IPS DF 19.7 (cell line): ENCODE results near the gene ACP4.
"Not testable (repeated sequence)": the region's sequence is repeated elsewhere in the genome, so short reads cannot be mapped to it uniquely, and the experiment has no call there.

Source experiments
- DNase-seq: peaks from one replicate; pipeline ENCODE4 v3.0.0-alpha.2; 2013; ENCODE audit warnings: low read depth, low spot score

The ACP4 gene

DNA sequence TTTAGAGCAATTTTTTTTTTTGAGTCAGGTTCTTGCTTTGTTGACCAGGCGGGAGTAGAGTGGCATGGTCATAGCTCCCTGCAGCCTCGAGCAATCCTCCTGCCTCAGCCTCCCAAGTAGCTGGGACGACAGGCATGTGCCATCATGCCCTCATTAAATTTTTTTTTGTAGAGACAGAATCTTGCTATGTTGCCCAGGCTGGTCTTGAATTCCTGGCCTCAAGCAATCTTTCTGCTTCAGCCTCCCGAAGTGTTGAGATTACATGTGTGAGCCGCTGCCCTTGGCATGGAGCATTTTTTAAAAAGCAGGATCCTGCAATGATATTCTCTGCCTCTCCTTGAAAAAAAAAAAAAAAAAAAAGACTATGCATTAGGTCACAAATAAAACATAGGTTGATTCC, 14.1 kb upstream of the ACP4 start:
- DNase-seq: no peak

DNA sequence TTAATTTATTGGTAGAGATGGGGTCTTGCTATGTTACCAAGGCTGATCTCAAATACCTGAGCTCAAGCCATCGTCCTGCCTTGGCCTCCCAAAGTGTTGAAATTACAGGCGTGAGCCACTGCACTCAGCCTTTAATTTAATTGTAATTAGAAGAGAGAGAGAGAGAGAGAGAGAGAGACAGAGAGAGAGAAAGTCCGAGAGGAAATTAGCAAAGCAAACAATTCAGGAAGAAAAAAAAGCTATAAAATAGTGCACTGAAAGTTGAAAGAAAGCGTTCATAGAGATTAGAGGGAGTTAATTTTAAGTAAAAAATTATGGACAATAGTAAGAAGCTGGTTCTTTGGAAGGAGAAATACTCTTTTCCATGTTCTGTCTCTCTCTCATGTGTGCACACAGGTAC, 13.0 kb upstream of the ACP4 start:
- no peak for DNase-seq

DNA sequence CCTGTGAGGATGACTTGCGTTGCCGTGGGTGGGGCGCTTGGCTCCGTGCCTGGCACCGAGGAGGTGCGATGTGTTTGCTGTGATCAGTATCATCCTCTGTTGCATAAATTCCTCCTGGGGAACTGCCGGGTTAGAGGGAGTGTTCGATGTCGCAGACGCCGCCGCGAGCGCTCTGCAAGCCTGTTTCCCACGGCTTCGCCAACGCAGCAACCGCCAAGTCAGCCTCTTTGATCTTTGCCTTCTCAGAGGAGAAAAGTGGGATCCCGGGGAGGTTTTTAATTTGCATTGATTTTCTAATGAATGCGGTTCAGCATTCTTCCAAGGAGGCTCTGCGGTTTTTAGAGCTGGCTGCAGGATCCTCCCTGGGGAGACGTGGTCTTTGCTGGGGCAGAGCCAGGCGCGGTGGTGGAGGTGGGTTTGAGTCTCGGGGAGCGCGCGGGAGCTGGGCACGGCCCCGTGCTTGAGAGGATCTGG, 12.3 kb upstream of the ACP4 start:
- DNase-seq: no peak

DNA sequence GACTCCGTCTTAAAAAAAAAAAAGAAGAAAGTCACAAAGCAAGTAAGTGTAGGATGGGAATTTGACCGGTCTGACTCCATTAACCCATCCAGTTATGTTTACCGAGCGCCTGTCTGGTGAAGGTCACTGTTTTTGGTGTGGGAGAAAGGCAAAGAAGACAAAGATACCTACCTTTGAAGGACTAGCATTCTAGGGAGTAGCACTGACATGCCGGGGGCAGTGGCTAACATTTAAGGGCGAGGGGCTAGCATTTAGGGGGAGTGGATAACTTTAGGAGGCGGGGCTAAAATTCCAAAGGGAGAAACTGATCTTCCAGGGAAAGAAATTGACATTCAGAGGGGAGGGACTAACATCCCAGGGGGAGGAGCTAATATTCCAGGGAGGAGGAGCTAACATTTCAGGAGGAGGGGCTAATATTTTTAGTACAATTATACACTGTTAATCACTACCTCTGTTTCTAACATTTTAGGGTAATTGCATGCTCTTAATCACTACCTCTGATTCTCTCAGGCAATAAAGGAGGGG, 11.2 kb upstream of the ACP4 start:
- no peak for DNase-seq

DNA sequence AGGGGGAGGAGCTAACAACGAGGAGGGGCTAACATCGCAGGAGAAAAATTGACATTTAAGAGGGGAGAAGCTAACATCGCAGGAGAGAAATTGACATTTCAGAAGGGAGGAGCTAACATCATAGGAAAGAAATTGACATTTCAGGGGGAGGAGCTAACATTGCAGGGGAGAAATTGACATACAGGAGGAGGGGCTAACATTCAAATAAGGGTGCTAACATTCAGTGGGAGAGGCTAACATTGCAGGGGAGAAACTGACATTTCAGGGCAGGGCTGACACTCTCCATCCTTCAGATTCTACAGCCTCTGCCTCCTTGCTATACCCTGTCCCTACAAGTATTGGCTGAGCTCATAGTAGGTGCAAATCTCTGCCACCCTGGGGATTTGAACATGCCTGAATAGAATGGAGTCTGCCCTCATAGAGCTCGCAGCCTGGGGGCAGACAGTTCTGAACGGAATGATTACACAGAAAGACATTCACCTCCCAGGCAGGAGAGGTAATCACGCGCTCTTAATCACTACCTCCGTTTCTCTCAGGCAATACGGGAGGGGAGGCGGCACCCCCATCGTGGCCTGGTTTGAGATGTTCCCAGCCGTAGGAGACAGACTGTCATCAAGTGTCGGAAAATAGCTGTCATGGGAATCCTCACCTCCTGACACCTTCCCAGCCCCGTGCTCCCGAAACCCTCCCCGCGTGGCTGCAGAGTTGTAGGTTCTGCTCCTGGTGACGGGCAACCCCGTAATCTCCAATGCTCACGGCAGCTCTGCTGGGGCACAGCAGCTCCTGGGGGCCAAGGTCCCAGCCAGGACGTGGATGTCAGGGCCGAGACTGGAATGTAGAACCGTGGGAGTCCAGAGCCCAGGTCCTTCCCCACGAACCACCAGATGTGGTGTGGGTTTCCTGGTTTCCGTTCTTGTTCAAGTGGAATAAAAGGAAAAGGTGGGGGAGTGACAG, 10.4 kb upstream of the ACP4 start:
- DNase-seq: no peak

DNA sequence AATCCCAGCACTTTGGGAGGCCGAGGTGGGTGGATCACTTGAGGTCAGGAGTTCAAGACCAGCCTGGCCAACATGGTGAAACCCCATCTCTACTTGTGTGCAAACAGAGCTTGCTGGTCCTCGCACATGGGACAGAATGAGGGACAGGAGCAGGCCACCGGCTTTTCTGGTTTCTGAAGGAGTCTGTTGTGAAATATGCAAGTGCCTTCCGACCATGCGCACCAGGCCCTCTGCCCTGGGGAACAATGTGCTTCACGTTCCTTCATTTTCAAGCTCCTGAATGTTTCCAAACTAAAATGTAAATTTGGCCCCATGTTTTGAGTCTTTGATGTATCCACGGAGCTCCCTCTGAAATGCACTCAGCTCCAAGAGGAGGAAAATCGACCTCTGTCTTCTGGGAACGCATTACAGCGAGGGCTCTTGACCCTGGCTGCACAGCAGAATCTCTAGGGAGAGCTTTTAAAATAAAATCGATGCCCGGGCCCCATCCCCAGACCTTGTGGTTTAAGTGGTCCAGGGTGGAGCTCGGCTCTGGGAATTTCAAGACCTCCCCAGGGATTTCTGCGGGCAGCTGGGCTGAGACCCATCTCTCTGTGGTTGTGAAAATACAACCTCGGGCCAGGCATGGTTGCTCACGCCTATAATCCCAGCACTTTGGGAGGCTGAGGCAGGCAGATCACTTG, 9.3 kb upstream of the ACP4 start:
- no peak for DNase-seq

DNA sequence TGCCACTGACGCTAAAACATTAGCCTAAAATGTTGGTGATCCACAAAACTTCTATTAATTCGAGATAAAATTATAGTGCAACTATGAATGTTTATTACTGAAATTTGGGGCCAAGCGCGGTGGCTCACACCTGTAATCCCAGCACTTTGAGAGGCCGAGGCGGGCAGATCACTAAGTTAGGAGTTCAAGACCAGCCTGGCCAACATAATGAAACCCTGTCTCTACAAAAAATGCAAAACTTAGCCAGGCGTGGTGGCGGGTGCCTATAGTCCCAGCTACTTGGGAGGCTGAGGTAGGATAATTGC, 6.4 kb upstream of the ACP4 start:
- DNase-seq: not testable (repeated sequence)

DNA sequence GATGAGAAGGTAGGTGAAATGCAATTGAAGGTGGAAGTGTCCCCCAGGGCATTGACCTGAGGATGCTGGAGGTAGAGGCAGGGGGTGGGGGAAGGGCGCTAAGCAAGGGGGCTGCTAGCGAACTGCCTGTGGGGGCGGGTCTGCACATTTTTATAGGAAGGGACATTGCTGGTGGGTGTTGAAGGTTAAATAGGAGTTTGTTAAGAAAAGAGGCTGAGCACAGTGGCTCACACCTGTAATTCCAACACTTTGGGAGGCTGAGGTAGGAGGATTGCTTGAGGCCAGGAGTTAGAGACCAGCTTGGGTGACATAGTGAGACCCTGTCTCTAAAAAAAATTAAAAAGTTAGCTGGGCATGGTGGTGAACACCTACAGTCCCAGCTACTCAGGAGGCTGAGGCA, 5.5 kb upstream of the ACP4 start:
- no peak for DNase-seq

DNA sequence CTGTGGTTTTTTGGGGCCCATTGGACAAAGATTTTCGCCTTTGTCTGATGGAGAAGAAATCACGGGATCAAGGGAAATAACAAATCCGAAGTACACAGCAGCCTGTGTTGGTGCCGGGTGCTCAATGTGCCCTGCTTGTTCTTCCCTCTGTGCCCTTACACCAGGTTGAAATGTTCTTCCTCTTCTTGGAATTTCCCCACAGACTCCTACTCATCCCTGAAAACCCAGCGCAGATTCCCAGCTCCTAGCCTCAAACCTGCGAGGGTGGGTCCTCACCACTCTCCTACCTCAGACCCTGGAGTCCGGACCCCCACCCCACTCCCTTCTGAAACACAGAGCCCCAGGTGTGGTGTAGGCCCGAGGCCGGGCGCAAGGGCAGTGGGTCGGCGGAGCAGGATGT, 4.9 kb upstream of the ACP4 start:
- no peak for DNase-seq

DNA sequence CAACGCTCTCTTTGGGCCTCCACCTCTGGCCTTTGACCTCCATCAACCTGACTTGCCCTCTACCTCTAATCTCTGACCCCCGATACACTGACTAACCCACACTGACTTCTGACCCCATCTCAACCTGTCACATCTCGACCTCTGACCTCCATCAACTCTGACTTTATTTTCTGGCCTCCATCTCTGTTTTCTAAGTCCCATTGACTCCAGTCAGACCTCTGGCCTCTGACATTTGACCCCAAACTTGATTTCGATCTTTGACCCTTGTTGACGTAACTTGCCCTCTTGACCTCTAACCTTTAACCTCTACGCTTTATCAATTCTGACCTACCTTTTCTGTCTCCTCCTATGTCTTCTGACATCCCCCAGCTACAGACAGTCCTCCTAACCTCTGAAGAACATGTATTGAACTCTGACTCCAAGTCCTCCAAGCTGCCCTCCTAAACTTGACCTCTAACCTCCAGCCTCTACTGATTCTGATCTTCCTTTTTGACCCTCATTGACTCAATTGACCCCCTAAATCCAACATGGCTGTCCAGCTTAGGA, 780 bp downstream of the ACP4 start:
- no peak for DNase-seq

DNA sequence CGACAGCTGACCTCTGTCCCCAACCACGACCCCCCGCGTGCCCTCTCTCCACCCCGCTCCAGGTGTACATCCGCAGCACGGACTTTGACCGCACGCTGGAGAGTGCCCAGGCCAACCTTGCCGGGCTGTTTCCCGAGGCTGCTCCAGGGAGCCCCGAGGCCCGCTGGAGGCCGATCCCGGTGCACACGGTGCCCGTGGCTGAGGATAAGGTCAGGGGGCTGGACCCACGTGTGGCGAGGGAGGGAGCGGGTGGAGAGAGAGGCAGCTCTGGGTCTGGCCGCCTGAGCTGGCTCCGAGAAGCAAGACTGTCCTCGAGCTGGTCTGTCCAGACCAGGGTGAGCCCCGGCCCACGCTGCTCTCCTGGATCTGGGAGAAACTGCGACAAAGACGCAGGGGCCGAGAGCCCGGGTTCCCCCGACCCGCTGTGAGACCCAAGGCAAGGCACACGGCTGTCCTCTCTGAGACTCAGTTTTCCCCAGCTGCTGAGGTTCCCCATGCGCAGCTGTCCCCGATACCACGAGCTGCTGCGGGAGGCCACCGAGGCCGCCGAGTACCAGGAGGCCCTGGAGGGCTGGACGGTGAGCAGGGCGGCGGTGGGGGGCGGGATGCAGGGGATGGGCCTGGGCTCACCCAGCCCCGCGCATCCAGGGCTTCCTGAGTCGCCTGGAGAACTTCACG, 1.5 kb downstream of the ACP4 start:
- DNase-seq: no peak

DNA sequence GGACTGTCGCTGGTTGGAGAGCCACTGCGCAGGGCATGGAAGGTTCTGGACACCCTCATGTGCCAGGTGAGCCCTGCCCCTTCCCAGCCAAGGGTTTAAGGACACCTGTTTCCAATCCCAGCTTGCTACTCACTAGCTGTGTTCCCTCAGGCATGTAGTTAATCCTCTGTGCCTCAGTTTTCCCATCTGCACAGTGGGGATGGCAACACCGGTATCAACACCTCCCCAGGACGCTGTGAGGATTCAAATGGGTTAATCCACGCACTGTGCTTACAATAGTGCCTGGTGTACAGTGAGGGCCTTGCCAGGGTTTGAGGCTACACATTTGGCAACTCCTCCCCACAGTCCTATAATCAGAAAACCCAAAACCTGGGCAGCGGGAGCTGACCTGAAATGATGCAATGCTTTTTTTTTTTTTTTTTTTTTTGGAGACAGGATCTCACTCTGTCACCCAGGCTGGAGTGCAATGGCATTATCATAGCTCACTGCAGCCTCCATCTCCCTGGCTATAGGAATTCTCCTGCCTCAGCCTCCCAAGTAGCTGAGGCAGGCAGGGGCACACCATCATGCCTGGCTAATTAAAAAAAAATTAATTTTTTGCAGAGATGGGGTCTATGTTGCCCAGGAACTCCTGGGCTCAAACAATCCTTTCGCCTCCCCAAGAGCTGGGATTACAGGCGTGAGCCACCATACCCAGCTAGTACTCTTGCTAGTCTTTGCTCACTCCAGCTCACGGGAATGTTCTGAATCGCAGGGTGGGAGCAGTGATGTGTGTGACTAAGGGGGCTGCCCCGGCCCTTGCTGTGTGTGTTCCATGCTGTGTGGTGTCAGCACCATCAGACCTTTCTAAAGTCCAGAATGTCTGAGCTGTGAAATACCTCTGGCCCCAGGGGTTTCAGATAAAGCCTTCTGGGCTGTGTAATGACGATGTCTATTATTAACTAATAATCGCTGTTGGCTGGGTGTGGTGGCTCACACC, 2.3 kb downstream of the ACP4 start:
- DNase-seq: no peak

DNA sequence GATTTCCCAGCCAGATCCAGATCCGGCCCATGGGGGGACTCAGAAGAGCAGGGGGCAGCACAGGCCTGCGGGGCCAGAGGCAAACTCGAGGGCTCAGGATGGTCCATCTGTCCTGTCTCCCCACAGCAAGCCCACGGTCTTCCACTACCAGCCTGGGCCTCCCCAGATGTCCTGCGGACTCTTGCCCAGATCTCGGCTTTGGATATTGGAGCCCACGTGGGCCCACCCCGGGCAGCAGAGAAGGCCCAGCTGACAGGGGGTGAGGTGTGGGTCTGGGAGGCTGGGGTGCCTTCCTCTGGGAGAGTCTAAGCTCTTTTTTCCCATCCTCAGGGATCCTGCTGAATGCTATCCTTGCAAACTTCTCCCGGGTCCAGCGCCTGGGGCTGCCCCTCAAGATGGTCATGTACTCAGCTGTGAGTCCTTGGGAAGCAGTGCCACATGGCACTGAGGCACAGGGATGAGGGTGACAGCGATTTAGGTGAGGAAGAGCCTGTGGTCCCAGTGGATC, 3.4 kb downstream of the ACP4 start:
- DNase-seq: no peak

DNA sequence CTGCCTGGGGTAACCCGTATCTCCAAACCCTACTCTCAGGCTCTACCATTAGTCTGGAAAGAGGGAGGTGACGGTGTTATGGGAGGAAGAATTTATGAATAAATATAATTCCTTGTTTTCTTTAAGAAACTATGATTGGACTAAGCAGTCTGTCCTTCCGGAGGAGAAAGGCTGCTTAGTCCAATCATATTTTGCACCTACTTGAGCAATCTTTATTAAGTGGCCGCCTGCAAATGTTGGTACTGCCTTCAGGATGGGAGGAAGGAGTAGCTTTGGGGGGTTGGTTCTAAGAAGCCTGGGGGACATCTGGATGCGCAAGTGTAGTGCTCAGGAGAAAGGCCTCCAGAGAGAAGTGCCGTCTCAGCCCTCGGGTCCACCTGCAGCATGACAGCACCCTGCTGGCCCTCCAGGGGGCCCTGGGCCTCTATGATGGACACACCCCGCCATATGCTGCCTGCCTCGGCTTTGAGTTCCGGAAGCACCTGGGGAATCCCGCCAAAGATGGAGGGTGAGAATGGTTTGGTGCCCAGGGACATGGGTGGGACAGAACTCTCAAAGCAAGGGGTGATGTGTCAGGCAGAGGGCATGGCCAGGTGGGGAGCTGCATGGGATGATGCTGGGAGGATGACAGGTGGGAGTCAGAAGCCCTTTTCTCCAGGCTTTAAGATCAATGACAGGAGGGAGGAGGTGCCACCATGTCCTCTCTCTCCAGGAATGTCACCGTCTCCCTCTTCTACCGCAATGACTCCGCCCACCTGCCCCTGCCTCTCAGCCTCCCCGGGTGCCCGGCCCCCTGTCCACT, 4.1 kb downstream of the ACP4 start:
- DNase-seq: no peak

DNA sequence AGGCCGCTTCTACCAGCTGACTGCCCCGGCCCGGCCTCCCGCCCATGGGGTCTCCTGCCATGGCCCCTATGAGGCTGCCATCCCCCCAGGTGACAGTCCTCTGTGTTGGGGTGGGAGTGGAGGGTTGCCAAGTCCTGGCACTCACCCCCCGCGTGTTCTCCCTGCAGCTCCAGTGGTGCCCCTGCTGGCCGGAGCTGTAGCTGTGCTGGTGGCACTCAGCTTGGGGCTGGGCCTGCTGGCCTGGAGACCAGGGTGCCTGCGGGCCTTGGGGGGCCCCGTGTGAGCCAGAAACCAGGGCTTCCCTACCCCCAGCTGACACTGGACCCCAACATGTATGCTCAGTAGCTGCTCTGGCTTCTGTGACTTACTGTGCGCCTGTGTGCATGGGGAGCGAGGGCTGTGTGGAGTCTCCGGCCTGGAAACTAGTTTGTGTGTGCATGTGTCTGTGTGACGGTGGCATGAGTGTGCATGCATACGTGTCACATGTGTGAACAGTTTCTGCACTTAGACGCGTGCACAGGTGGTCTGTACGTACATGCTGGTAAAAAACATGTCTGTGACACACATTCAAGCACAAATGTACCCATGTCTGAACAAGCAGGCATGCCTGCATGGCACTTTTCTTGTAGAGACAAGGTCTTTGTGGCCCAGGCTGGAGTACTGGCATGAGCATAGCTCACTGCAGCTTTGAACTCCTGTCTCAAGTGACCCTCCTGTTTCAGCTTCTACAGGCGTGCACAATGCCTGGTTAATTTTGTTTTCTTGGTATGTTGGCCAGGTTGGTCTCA, 4.9 kb downstream of the ACP4 start:
- DNase-seq: no peak

DNA sequence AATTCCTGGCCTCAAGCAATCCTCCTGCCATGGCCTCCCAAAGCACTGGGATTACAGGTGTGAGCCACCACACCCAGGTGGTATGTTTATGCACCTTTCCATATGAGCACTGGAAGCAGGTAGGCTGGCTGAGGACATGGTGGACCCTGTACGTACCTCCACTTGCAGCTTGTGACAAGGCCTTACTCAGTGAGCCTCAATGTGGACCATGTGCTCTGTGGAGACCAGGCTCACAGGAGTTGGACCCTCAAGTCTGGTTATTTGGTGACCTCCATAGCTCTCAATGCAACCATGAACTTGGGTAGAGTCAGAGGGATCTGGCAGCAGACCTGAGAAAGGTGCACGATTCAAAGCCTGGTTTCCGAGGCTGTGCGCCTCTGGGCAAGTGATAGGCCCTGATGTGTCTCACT, 5.5 kb downstream of the ACP4 start:
- DNase-seq: no peak

DNA sequence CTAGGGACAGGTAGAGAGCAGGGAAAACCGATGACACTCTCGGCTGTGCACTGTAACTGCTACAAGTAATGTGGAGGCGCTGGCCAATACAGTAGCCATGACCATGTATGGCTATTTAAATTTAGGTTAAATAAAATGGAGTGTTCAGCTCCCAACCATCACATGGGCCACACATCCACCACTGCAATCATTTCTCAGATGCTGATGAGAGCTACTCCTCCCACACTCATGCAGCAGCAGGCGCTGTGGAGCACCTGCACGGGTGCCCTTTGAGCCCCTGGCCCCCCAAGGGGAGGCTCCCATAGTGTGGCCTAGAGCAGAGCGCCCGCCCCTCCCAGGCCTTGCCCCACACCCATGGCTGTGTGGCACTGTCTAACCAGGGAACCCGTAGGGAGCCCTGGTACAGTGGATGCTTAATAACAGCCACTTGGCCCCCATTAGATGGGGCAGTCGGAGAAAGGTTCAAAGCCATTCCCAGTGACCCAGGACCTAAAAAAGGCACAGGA, 6.0 kb downstream of the ACP4 start:
- no peak for DNase-seq

DNA sequence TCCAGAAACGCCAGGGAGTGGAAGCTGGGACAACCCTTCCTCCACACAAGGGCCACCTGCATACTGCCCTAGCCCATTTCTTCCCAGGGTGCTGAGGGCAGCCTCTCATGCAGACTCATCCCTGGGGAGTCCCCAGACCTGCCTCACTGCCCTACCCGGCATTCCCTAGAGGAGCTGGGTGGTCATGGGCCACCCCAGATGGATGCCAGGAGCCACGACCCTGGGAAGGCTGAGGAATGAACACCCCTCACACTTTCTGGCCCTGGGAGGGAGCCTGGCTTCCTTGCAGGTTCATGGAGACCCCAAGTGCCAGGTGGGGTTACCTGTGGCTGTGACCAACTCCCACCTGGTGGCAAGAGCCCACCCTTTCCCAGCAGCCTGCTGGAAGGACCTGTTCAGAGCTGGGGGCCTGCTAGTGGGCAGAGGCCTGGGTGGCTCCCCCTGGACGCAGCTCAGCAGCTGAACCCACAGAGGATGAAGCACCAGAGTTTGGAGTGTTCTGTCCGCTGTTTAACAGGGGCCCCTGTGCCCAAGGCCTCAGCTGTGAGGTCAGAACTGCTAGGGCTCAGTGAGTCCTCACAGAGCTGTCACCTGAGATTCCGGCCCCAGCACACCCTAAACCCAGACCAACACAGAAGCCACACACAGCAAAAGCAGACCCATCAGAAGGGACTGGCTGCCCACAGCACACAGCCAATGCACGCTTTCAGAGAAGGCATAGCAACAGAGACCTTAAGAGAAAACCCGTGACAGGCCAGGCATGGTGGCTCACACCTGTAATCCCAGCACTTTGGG, 6.6 kb downstream of the ACP4 start:
- DNase-seq: no peak
